ENCODE results near the gene SMYD1. TPM values are rescaled to one million over a fixed set of nuclear protein-coding genes. Genes with fewer than 3 reads are reported as not detected.
A peak's percentile ranks its signal among the peaks of the same experiment; 100 is the strongest.

SMYD1 gene
- total and polyA plus RNA-seq, 4 donors, result under 0.01 to 0.42 (median 0.06) TPM; not detected in 1

DNA sequence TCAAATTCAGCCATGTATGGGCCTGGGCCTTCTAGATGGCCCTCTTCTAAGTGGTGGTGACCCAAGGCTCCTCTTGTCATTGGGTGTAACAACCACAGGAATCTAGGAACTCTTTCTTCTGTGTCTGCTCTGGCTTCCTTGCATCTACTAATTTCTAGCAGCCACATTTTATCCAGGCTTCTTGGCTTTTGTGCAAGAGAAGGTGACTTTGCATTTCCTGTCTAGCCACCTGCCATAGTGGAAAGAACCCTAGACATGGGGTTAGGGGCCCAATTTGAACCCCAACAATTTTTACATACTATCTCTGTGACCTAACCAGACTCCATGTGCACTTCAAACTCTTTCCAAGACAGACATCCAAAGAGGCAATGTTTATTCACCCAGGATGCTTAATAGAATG lies 25.1 kb downstream of the SMYD1 start:
- Histone ChIP-seq H3K4me1 (ENCODE audit: control insufficient read depth, insufficient read depth, low read length) (peaks cover 5% of the 10 kb centered on the region), H3K27me3 (ENCODE audit: control insufficient read depth, insufficient read depth, low read length) (no peaks in the 10 kb centered on the region), H3K36me3 (ENCODE audit: control insufficient read depth, insufficient read depth, low read length) (no peaks in the 10 kb centered on the region), H3K9me3 (ENCODE audit: control insufficient read depth, insufficient read depth, low read length) (no peaks in the 10 kb centered on the region), H3K27ac (ENCODE audit: low read depth, low read length) (no peak overlapping the region), H3K4me3 (ENCODE audit: low read depth, low read length) (no peak overlapping the region)
- DNase-seq (ENCODE audit: low read depth in 4 of 6, low spot score in 6 of 6), result no peak

DNA sequence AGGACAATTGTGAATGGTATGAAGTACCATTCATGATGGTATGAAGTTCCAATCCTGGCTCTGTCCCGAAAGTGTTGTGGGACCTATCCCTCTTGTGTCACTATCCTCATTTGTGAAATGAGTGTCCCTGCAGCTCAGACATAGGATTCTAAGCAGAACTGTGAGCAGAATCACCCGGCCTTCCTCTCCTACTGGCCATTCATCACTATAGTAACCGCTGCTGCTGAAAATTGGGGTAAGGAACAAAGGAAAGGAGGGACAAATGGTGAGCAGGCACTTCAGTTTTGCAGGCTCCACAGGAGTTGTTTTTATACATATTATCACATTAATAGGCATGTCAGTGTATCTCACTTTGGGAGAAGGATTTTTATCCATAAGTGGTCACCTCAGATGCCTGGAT lies 27.4 kb downstream of the SMYD1 start:
- Histone ChIP-seq H3K4me3 (ENCODE audit: low read depth, low read length) (no peak overlapping the region), H3K4me1 (ENCODE audit: control insufficient read depth, insufficient read depth, low read length) (peaks cover 5% of the 10 kb centered on the region), H3K36me3 (ENCODE audit: control insufficient read depth, insufficient read depth, low read length) (no peaks in the 10 kb centered on the region), H3K9me3 (ENCODE audit: control insufficient read depth, insufficient read depth, low read length) (no peaks in the 10 kb centered on the region), H3K27me3 (ENCODE audit: control insufficient read depth, insufficient read depth, low read length) (no peaks in the 10 kb centered on the region), H3K27ac (ENCODE audit: low read depth, low read length) (no peak overlapping the region)
- 17% methylated on average over 1 of the region's 3 CpGs for WGBS (ENCODE audit: insufficient coverage)
- DNase-seq (ENCODE audit: low read depth in 4 of 6, low spot score in 6 of 6), result peak in 2 of 6 donors; percentile 25 to 64

DNA sequence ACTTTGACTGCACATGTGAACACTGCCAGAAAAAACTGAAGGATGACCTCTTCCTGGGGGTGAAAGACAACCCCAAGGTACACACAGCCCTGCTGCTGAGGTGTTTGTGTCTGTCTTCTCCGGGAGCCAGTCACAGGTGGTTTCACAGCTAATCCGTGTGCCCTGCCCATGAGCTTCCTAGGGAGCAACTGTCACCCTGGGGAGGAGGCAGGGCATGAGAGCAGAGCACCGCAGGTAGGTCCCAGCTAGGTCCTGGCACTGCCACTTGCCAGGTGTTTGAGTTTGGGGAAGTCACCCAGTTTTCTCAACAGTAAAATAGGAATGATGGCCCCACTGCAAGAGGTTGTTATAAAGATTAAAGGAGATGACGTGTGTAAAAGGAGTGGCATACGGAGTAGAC lies 29.1 kb downstream of the SMYD1 start:
- Histone ChIP-seq H3K9me3 (ENCODE audit: control insufficient read depth, insufficient read depth, low read length) (no peaks in the 10 kb centered on the region), H3K36me3 (ENCODE audit: control insufficient read depth, insufficient read depth, low read length) (no peaks in the 10 kb centered on the region), H3K27me3 (ENCODE audit: control insufficient read depth, insufficient read depth, low read length) (no peaks in the 10 kb centered on the region), H3K4me1 (ENCODE audit: control insufficient read depth, insufficient read depth, low read length) (peaks cover 8% of the 10 kb centered on the region), H3K27ac (ENCODE audit: low read depth, low read length) (no peak overlapping the region), H3K4me3 (ENCODE audit: low read depth, low read length) (no peak overlapping the region)
- WGBS (ENCODE audit: insufficient coverage), result 93% methylated on average over 3 of the region's 5 CpGs
- no peak for DNase-seq (ENCODE audit: low read depth in 4 of 6, low spot score in 6 of 6)

DNA sequence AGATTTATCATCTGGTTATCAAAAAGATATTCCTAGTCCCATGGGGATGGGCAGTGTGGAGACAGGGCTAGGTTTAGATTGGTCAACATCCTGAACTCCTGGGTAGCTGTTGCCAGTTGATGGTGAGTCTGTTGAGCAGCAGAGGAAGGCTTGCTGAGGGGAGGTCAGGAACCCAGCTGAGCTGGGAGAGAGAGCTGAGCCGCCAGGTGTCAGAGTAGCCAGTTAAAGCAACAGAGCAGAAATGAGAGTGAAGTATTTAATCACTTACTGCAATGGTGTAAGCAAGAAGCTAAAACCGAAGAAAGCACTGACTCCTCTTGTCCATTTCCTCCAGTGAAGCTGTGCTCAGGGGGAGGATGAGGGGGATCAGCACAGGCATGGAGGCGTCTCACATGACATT lies 29.6 kb downstream of the SMYD1 start:
- no peak for DNase-seq (ENCODE audit: low read depth in 4 of 6, low spot score in 6 of 6)
- Histone ChIP-seq H3K36me3 (ENCODE audit: control insufficient read depth, insufficient read depth, low read length) (no peaks in the 10 kb centered on the region), H3K9me3 (ENCODE audit: control insufficient read depth, insufficient read depth, low read length) (no peaks in the 10 kb centered on the region), H3K4me3 (ENCODE audit: low read depth, low read length) (no peak overlapping the region), H3K4me1 (ENCODE audit: control insufficient read depth, insufficient read depth, low read length) (peaks cover 8% of the 10 kb centered on the region), H3K27me3 (ENCODE audit: control insufficient read depth, insufficient read depth, low read length) (no peaks in the 10 kb centered on the region), H3K27ac (ENCODE audit: low read depth, low read length) (no peak overlapping the region)
- WGBS (ENCODE audit: insufficient coverage), result 81% methylated on average over 2 of the region's 3 CpGs

DNA sequence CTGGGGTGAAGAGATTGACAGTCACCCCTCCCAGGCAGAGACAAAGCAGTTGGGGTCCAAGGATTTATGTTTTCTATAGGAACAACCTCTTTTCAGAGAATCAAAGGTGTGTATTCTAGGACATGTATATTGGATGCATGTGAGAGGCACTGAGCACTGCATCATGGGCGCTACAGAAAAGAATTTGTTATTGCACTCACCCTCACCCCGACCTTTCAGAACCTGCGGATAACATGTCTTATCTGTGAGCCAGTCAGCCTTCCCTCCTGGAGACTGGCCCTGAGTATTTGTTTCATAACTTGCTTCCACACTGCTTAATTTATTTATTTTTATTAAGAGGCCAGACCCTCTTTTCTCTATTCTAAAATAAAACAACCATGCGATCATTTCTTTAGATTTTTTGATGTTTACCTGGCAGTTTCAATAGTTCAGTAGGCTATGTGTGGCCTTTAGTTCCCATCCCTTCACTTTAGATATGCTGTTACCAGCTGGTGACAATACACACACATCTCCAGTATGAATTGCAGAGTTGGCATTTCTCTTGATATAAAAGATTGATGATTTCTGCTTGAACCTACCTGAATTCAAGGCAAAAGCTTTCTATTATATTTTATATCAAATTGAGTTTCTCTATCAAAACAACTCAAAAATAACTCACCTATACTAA lies 30.4 kb downstream of the SMYD1 start:
- 95% methylated on average over 3 of the region's 4 CpGs for WGBS (ENCODE audit: insufficient coverage)
- no peak for DNase-seq (ENCODE audit: low read depth in 4 of 6, low spot score in 6 of 6)
- H3K27me3 ChIP-seq (ENCODE audit: control insufficient read depth, insufficient read depth, low read length), result no peaks in the 10 kb centered on the region

DNA sequence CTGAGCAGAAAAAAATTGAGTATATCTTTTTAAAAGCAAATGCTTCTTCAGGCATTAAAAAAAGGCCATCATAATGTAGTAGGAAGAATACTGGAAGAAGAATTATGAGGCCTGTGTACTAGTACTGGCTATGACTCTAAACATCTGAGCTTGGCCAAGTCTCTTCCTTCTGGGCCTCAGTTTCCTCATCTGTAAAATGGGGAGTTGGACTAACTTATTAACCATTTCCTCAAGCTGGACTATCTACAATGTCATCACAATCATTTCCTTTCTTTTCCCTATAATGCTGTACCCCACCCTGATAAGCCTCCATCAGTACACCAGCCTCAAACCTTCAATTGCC lies 30.9 kb downstream of the SMYD1 start:
- H3K36me3 ChIP-seq (ENCODE audit: control insufficient read depth, insufficient read depth, low read length), result no peaks in the 10 kb centered on the region
- no peak overlapping the region for H3K4me3 ChIP-seq (ENCODE audit: low read depth, low read length)
- no peaks in the 10 kb centered on the region for H3K9me3 ChIP-seq (ENCODE audit: control insufficient read depth, insufficient read depth, low read length)
- no peak overlapping the region for H3K27ac ChIP-seq (ENCODE audit: low read depth, low read length)
- no peaks in the 10 kb centered on the region for H3K27me3 ChIP-seq (ENCODE audit: control insufficient read depth, insufficient read depth, low read length)
- DNase-seq (ENCODE audit: low read depth in 4 of 6, low spot score in 6 of 6), result no peak
- H3K4me1 ChIP-seq (ENCODE audit: control insufficient read depth, insufficient read depth, low read length), result peaks cover 8% of the 10 kb centered on the region

More for the DNA sequence above, 30.4 kb downstream of the SMYD1 start:
- Histone ChIP-seq H3K27ac (ENCODE audit: low read depth, low read length) (no peak overlapping the region), H3K36me3 (ENCODE audit: control insufficient read depth, insufficient read depth, low read length) (no peaks in the 10 kb centered on the region), H3K9me3 (ENCODE audit: control insufficient read depth, insufficient read depth, low read length) (no peaks in the 10 kb centered on the region), H3K4me1 (ENCODE audit: control insufficient read depth, insufficient read depth, low read length) (peaks cover 8% of the 10 kb centered on the region), H3K4me3 (ENCODE audit: low read depth, low read length) (no peak overlapping the region)

DNA sequence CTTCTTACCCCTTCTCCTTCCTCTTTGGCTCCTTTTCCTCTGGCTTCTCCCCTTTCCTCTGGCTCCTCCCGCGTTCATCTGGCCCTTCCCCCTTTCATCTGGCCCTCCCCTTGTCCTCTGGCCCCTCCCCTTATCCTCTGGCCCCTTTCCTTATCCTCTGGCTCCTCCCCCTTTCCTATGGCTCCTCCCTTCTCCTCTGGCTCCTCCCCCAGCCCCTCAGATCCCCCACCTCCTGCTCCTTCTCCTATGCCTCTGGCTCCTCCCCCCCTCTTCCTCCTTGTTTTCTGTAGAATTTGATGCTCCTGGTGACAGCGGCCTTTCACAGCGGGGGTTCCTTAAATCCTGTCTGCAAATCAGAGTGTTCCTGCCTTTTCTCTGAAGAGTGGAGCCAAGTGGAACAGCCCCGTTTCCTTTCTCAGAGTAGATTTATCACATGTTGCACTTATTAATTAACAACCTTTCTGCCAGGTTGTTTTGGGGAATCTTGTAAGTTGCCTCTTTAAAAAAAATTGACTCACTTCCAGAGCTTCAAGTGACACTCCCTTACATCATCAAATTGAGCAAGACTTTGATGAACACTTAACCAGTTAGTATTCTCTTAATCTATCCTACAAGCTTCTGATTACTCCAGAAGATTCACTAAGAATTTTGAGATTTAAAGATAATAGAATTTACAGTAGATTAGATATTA lies 32.3 kb downstream of the SMYD1 start:
- Histone ChIP-seq H3K4me3 (ENCODE audit: low read depth, low read length) (no peak overlapping the region), H3K36me3 (ENCODE audit: control insufficient read depth, insufficient read depth, low read length) (no peaks in the 10 kb centered on the region), H3K4me1 (ENCODE audit: control insufficient read depth, insufficient read depth, low read length) (peaks cover 8% of the 10 kb centered on the region), H3K9me3 (ENCODE audit: control insufficient read depth, insufficient read depth, low read length) (no peaks in the 10 kb centered on the region), H3K27ac (ENCODE audit: low read depth, low read length) (no peak overlapping the region), H3K27me3 (ENCODE audit: control insufficient read depth, insufficient read depth, low read length) (no peaks in the 10 kb centered on the region)
- no peak for DNase-seq (ENCODE audit: low read depth in 4 of 6, low spot score in 6 of 6)
- WGBS (ENCODE audit: insufficient coverage), result 28% methylated on average over 4 of the region's 5 CpGs

DNA sequence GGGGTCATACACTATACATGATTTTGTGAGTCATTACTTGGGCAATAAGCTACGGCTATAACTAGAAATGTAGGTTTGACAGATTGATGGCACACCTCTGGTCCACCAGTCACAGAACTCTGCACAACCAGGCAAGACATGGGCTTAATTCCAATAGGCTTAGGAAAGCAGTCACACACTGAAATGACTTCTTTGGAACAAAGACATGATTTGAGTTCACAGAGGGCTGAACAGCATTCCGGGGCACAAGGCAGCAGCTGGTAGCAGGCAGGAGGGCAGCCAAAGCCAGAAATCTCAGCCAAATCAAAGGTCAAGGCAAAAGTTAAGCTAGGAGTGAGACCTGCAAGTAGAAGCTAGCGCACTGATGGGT lies 32.8 kb downstream of the SMYD1 start:
- no peak overlapping the region for H3K27ac ChIP-seq (ENCODE audit: low read depth, low read length)
- H3K4me1 ChIP-seq (ENCODE audit: control insufficient read depth, insufficient read depth, low read length), result peaks cover 4% of the 10 kb centered on the region
- H3K4me3 ChIP-seq (ENCODE audit: low read depth, low read length), result no peak overlapping the region
- DNase-seq (ENCODE audit: low read depth in 4 of 6, low spot score in 6 of 6), result peak in 1 of 6 donors; percentile 25
- 27% methylated on average over 1 of the region's 3 CpGs for WGBS (ENCODE audit: insufficient coverage)
- H3K36me3 ChIP-seq (ENCODE audit: control insufficient read depth, insufficient read depth, low read length), result no peaks in the 10 kb centered on the region
- no peaks in the 10 kb centered on the region for H3K9me3 ChIP-seq (ENCODE audit: control insufficient read depth, insufficient read depth, low read length)
- no peaks in the 10 kb centered on the region for H3K27me3 ChIP-seq (ENCODE audit: control insufficient read depth, insufficient read depth, low read length)

DNA sequence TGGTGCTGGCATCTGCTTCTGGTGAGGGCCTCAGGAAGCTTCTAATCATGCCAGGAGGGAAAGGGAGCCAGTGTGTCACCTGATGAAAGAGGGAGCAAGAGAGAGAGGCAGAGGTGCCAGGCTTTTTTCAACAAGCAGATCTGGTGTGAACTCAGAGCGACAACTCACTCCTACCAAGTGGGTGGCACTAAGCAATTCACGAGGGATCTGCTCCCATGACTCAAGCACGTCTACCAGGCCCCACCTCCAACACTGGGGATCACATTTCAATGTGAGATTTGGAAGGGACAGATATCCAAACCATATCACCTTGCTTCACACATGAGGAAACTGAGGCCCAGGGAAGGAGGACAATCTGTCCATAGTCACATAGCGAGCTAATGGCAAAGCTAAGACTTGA lies 41.2 kb downstream of the SMYD1 start:
- no peaks in the 10 kb centered on the region for H3K9me3 ChIP-seq (ENCODE audit: control insufficient read depth, insufficient read depth, low read length)
- H3K4me3 ChIP-seq (ENCODE audit: low read depth, low read length), result no peak overlapping the region
- H3K27ac ChIP-seq (ENCODE audit: low read depth, low read length), result no peak overlapping the region
- H3K36me3 ChIP-seq (ENCODE audit: control insufficient read depth, insufficient read depth, low read length), result no peaks in the 10 kb centered on the region
- WGBS (ENCODE audit: insufficient coverage), result no CpG with 5 or more reads among the region's 4 CpGs
- DNase-seq (ENCODE audit: low read depth in 4 of 6, low spot score in 6 of 6), result no peak
- no peaks in the 10 kb centered on the region for H3K4me1 ChIP-seq (ENCODE audit: control insufficient read depth, insufficient read depth, low read length)
- no peaks in the 10 kb centered on the region for H3K27me3 ChIP-seq (ENCODE audit: control insufficient read depth, insufficient read depth, low read length)

DNA sequence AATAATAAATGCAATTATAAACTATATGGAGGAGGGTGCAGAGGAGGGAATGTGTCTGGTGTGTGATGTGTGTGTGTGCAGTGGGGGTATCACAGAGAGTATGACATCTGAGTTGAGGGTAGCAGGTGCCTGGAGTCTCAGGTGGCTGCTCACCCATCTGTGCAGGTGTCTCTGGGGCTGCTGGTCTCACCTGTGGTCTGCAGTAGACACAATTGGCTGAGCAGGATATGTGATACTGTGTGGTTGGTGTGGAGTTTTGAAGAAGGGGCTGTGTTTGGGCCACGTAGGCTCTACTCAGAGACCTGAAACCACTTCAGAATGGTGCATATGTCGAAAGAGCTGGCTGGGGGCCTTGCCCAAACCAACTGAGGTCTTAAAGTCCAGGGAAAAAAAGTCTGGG lies 43.2 kb downstream of the SMYD1 start:
- Histone ChIP-seq H3K4me1 (ENCODE audit: control insufficient read depth, insufficient read depth, low read length) (no peaks in the 10 kb centered on the region), H3K4me3 (ENCODE audit: low read depth, low read length) (no peak overlapping the region), H3K36me3 (ENCODE audit: control insufficient read depth, insufficient read depth, low read length) (no peaks in the 10 kb centered on the region), H3K9me3 (ENCODE audit: control insufficient read depth, insufficient read depth, low read length) (no peaks in the 10 kb centered on the region), H3K27me3 (ENCODE audit: control insufficient read depth, insufficient read depth, low read length) (no peaks in the 10 kb centered on the region), H3K27ac (ENCODE audit: low read depth, low read length) (no peak overlapping the region)
- WGBS (ENCODE audit: insufficient coverage), result 76% methylated on average over 2 of the region's 2 CpGs
- DNase-seq (ENCODE audit: low read depth in 4 of 6, low spot score in 6 of 6), result no peak

All from spinal cord (tissue), 10 donors.